ENCODE data around the gene SGMS1. TPM values are rescaled to one million over a fixed set of nuclear protein-coding genes. Genes with fewer than 3 reads are reported as not detected.
A peak's percentile ranks its signal among the peaks of the same experiment; 100 is the strongest.

The SGMS1 gene
- total RNA-seq, 2 experiments from 2014 or later: 24.8 to 25.2 TPM

DNA sequence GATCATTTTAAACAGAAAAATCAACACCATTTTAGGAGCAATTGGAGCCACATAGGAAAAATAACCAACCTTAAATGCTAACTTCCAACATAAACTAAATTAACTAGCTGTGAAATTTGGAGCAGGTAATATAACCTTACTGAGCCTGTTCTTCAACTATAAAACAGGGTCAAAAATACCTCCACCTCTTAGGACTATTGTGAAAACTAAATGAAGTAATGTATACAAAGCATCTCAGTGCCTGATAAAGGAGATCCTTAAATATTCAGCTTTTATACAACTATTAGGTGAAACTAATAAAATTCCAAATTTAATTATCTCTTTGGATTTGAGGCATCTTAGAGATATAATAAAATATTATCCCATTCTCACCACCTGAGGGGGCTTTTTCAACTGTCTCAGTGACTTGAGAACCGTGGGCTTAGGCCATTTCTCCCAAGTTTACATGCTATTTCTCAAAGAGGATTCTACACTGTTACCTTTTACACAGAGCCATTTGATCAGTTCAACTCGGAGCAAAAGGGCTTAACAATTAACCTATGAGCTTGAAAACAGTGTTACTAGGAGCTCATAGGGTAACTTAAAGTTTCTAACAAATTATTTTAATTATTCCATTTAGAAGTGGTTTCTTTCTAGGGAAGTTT lies 207.5 kb downstream of the SGMS1 start:
- peak overlapping the region; percentile 68 for H3K4me3 ChIP-seq (ENCODE audit: low read length)
- peaks cover 13% of the 10 kb centered on the region for H3K4me1 ChIP-seq (ENCODE audit: insufficient read depth, low read length)
- no peak overlapping the region for H3K27ac Mint-ChIP-seq
- no peak overlapping the region for H3K27ac ChIP-seq (ENCODE audit: low read depth in 1 of 2, low read length in 2 of 2)
- DNase-seq (no peak), ATAC-seq (ENCODE audit: poor library complexity) (no peak)
- no peak overlapping the region for H3K4me3 Mint-ChIP-seq
- peaks cover 4% of the 10 kb centered on the region for H3K36me3 Mint-ChIP-seq (ENCODE audit: low read depth)
- H3K36me3 ChIP-seq (ENCODE audit: insufficient read depth, low read length): no peaks in the 10 kb centered on the region
- intact Hi-C loops (cut with DNase I, micrococcal nuclease): no loop called here
- no peaks in the 10 kb centered on the region for H3K27me3 Mint-ChIP-seq
- POLR2A ChIA-PET: interaction anchor here (0.6 to 0.7 kb wide), 3 partner anchors 24 to 793 kb away, joined by 3 read pairs; no protein-coding TSS in a partner anchor
- H3K4me1 Mint-ChIP-seq (ENCODE audit: low read depth): peaks cover 33% of the 10 kb centered on the region
- no peaks in the 10 kb centered on the region for H3K9me3 Mint-ChIP-seq
- no peak for TF ChIP-seq CTCF (IDR thresholded peaks at IDR 0.05)
- CTCF ChIA-PET: interaction anchor here (0.6 to 1.2 kb wide), 4 partner anchors 8 to 208 kb away, joined by 3 to 4 read pairs (median 4); no protein-coding TSS in a partner anchor
- H3K9me3 ChIP-seq (ENCODE audit: control insufficient read depth in 1 of 2, insufficient read depth in 1 of 2, low read length in 2 of 2): no peaks in the 10 kb centered on the region
- no peaks in the 10 kb centered on the region for H3K27me3 ChIP-seq (ENCODE audit: control insufficient read depth in 1 of 2, insufficient read depth in 2 of 2, low read length in 2 of 2)

- ChIA-PET POLR2A (no interaction called here), CTCF (interaction anchor here (1.2 kb wide), 1 partner anchor 9 kb away, joined by 3 read pairs; no protein-coding TSS in a partner anchor)
- peaks cover 10% of the 10 kb centered on the region for H3K4me1 ChIP-seq (ENCODE audit: insufficient read depth, low read length)
- H3K9me3 ChIP-seq (ENCODE audit: control insufficient read depth in 1 of 2, insufficient read depth in 1 of 2, low read length in 2 of 2): no peaks in the 10 kb centered on the region
- H3K4me3 ChIP-seq (ENCODE audit: low read length): no peak overlapping the region
- H3K36me3 ChIP-seq (ENCODE audit: insufficient read depth, low read length): no peaks in the 10 kb centered on the region
- H3K27me3 ChIP-seq (ENCODE audit: control insufficient read depth in 1 of 2, insufficient read depth in 2 of 2, low read length in 2 of 2): no peaks in the 10 kb centered on the region
- H3K4me3 Mint-ChIP-seq: no peak overlapping the region
- DNase-seq (no peak), ATAC-seq (ENCODE audit: poor library complexity) (no peak)
- H3K9me3 Mint-ChIP-seq: no peaks in the 10 kb centered on the region
- no peak for TF ChIP-seq CTCF (IDR thresholded peaks at IDR 0.05)
- intact Hi-C loops (cut with DNase I, micrococcal nuclease): no loop called here
- H3K4me1 Mint-ChIP-seq (ENCODE audit: low read depth): peaks cover 31% of the 10 kb centered on the region
- peaks cover 11% of the 10 kb centered on the region for H3K36me3 Mint-ChIP-seq (ENCODE audit: low read depth)
- no peaks in the 10 kb centered on the region for H3K27me3 Mint-ChIP-seq
- no peak overlapping the region for H3K27ac Mint-ChIP-seq
- H3K27ac ChIP-seq (ENCODE audit: low read depth in 1 of 2, low read length in 2 of 2): no peak overlapping the region
Observed at GRCh38 chr10:50415292-50415691, 208.5 kb downstream of the SGMS1 start.

DNA sequence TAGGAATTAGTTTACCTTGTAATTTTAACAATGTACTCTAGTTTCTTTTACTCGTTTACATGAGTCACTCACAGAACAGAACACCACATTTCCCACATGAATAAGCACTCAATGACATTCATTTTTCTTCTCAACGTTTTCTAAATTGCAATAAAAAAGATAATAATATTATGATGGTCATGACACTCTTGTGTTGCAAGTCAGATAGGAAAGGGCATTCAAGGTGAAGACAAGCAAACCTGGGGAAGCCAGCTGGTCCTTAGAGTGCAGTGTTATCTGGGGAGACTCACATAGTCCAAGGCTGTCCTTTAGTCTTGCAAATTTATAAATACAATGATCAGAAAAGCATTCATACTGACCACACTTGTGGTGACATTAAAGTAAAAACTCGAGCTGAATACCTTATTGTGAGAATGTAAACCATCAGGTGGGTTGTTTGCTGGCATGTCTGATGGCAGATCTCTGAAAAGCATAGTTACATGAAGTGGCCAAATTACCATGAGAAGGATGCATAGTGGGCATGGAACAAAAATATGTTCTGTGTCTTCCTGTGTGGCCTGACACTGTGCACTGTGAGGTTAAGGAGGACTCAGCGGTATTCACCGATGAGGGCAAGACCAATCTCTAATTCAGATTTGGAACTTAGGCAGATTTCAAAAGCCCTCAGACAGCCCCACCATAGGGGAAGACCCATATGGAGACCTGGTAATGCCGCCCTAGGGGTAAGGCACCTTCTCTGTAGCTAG lies 213.5 kb downstream of the SGMS1 start:
- Mint-ChIP-seq H3K36me3 (ENCODE audit: low read depth) (peaks cover 38% of the 10 kb centered on the region), H3K27me3 (no peaks in the 10 kb centered on the region), H3K4me3 (no peak overlapping the region), H3K9me3 (no peaks in the 10 kb centered on the region), H3K4me1 (ENCODE audit: low read depth) (peaks cover 6% of the 10 kb centered on the region), H3K27ac (no peak overlapping the region)
- no peak for DNase-seq
- ChIA-PET CTCF (interaction anchor here (0.6 kb wide), 1 partner anchor 186 kb away, joined by 3 read pairs; no protein-coding TSS in a partner anchor), POLR2A (no interaction called here)
- no peak for ATAC-seq (ENCODE audit: poor library complexity)
- H3K27me3 ChIP-seq (ENCODE audit: control insufficient read depth in 1 of 2, insufficient read depth in 2 of 2, low read length in 2 of 2): no peaks in the 10 kb centered on the region
- no peaks in the 10 kb centered on the region for H3K36me3 ChIP-seq (ENCODE audit: insufficient read depth, low read length)
- no peaks in the 10 kb centered on the region for H3K4me1 ChIP-seq (ENCODE audit: insufficient read depth, low read length)
- peaks cover 5% of the 10 kb centered on the region in 2 experiments for H3K9me3 ChIP-seq (ENCODE audit: control insufficient read depth in 1 of 2, insufficient read depth in 1 of 2, low read length in 2 of 2)
- intact Hi-C loops (cut with DNase I, micrococcal nuclease): no loop called here
- H3K27ac ChIP-seq (ENCODE audit: low read depth in 1 of 2, low read length in 2 of 2): no peak overlapping the region
- TF ChIP-seq CTCF (IDR thresholded peaks at IDR 0.05): no peak
- H3K4me3 ChIP-seq (ENCODE audit: low read length): no peak overlapping the region

All from CD4-positive, alpha-beta T cell (primary cell).